Progenitor cell of endocrine pancreas (in vitro differentiated cells): Measurements from ENCODE around the gene SCAPER. TPM values are rescaled to one million over a fixed set of nuclear protein-coding genes. Genes with fewer than 3 reads are reported as not detected.

ENCODE experiments used
- DNase-seq: peaks from one replicate; pipeline ENCODE4 v3.0.0; 2021; ENCODE audit warnings: low spot score; ENCODE audit not compliant: unreplicated experiment
- H3K27ac Mint-ChIP-seq: 2 replicates; pipeline ENCODE4 v1.8.0; 2021; ENCODE audit warnings: mild to moderate bottlenecking, moderate library complexity, mixed read lengths
- H3K27me3 Mint-ChIP-seq: 2 replicates; pipeline ENCODE4 v1.8.0; 2021; ENCODE audit warnings: mixed read lengths
- H3K36me3 Mint-ChIP-seq: 2 replicates; pipeline ENCODE4 v1.8.0; 2022; ENCODE audit warnings: mixed read lengths; ENCODE audit not compliant: insufficient read depth
- H3K4me1 Mint-ChIP-seq: 2 replicates; pipeline ENCODE4 v1.8.0; 2021; ENCODE audit warnings: low read depth, mixed read lengths
- H3K4me3 Mint-ChIP-seq: 2 replicates; pipeline ENCODE4 v1.8.0; 2021; ENCODE audit warnings: low read depth, mild to moderate bottlenecking, moderate library complexity, mixed read lengths
- H3K9me3 Mint-ChIP-seq: 2 replicates; pipeline ENCODE4 v1.8.0; 2021; ENCODE audit warnings: low read depth, mixed read lengths
- total RNA-seq: library from RNA; stranded (reverse); gene quantifications from 2 replicates; pipeline ENCODE4 v1.2.1, GENCODE V29; 2021
- TF ChIP-seq, protein P1 (sequence below): fragments of 200-600 bp; sonication (generic); IDR thresholded peaks from one replicate; pipeline ENCODE4 v1.5.0; 2021; ENCODE audit warnings: antibody characterized with exemption, mild to moderate bottlenecking; ENCODE audit not compliant: unreplicated experiment

SCAPER gene
- total RNA-seq, 1 donor from 2014 or later, result 43.1 TPM

DNA sequence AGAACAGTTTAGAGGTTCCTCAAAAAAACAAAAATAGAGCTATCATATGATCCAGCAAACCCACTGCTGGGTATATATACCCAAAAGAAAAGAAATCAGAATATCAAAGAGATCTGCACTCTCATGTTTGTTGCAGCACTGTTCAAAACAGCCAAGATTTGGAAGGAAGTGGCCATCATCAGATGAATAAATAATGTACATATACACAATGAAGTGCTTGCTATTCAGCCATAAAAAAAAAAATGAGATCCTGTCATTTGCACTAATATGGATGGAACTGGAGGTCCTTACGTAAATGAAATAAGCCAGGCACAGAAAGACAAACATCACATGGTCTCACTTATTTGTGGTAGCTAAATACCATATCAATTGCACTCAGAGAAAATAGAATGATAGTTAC is 58.4 kb downstream of the SCAPER start:
- DNase-seq, result no peak

DNA sequence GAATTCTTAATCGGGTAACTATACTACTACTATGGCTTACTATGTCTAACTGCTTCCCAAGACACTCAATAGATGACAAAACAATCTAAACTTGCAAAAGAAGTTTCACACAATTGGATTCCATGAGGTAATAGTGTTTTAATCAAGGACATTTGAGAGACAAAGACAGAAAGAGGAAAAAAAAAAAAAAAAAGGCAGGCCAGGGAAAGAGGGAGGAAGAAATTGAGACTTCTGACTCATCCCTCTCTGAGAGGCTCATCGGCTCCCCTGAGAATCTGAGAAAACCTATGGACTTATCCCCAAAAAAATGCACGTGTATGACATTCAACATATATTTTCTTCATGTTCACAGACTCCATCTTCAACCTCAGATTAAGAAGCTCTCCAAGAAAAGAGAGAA is 61.0 kb downstream of the SCAPER start:
- TF ChIP-seq, protein P1, sequence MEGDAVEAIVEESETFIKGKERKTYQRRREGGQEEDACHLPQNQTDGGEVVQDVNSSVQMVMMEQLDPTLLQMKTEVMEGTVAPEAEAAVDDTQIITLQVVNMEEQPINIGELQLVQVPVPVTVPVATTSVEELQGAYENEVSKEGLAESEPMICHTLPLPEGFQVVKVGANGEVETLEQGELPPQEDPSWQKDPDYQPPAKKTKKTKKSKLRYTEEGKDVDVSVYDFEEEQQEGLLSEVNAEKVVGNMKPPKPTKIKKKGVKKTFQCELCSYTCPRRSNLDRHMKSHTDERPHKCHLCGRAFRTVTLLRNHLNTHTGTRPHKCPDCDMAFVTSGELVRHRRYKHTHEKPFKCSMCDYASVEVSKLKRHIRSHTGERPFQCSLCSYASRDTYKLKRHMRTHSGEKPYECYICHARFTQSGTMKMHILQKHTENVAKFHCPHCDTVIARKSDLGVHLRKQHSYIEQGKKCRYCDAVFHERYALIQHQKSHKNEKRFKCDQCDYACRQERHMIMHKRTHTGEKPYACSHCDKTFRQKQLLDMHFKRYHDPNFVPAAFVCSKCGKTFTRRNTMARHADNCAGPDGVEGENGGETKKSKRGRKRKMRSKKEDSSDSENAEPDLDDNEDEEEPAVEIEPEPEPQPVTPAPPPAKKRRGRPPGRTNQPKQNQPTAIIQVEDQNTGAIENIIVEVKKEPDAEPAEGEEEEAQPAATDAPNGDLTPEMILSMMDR, result no peak
- Mint-ChIP-seq H3K27me3 (no peaks in the 10 kb centered on the region), H3K9me3 (peaks cover 7% of the 10 kb centered on the region), H3K4me3 (no peak overlapping the region), H3K27ac (no peak overlapping the region), H3K4me1 (no peaks in the 10 kb centered on the region), H3K36me3 (peaks cover 9% of the 10 kb centered on the region)
- no peak for DNase-seq

More for the DNA sequence above, 58.4 kb downstream of the SCAPER start:
- Mint-ChIP-seq H3K9me3 (peaks cover 15% of the 10 kb centered on the region), H3K4me3 (no peak overlapping the region), H3K4me1 (no peaks in the 10 kb centered on the region), H3K36me3 (peaks cover 32% of the 10 kb centered on the region), H3K27ac (no peak overlapping the region), H3K27me3 (no peaks in the 10 kb centered on the region)
- TF ChIP-seq, protein P1, result no peak

DNA sequence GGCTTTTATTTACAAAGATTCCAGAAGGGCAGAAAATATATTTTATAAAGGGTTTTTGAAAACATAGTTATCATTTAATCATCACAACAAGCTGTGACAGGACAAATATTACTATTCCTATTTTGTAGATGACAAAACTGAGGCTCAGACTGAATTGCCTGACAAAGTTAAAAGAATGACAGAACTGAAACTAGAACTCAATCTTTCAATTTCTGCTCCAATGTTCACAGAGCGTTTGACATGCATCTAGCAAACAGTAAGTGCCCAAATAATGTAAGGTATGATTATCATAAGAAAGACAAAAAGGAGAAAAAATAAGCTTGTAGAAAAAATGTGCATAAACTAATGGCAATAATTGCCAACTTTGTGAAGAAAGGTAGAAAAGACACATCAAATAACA is 61.9 kb downstream of the SCAPER start:
- Mint-ChIP-seq H3K36me3 (peaks cover 7% of the 10 kb centered on the region), H3K27me3 (no peaks in the 10 kb centered on the region), H3K4me1 (no peaks in the 10 kb centered on the region)

DNA sequence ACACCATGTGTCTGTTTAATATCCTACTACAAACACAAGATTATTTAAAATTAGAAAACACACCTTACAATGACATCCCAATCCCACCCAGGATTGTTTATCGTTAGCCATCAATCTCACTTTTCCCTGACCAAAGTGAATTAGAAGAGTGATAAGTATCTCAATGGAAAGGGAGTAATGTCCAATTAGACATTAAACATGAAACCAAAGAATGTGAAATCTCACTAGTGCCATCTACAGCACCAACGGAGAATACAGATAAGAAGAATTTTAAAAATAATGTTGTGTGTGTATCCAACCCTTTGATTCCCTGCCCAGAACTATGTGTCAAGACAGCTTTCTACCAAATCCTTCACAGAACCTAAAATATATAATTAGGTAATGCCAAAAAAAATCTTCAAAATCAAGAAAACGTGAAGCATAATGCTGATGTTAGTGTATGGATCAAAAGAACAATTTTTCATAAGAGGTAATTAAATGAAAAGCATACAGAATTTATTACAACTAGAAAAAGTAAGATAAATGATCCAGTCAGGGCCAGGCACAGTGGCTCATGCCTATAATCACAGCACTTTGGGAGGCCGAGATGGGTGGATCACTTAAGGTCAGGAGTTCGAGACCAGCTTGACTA is 64.2 kb downstream of the SCAPER start:
- Mint-ChIP-seq H3K27me3 (no peaks in the 10 kb centered on the region), H3K36me3 (peaks cover 10% of the 10 kb centered on the region), H3K4me3 (no peak overlapping the region), H3K9me3 (peaks cover 14% of the 10 kb centered on the region), H3K4me1 (no peaks in the 10 kb centered on the region), H3K27ac (no peak overlapping the region)
- TF ChIP-seq, protein P1, result peak; percentile 57
- no peak for DNase-seq

More for the DNA sequence above, 61.9 kb downstream of the SCAPER start:
- no peak for DNase-seq
- TF ChIP-seq, protein P1, result no peak
- H3K4me3 Mint-ChIP-seq, result no peak overlapping the region
- H3K9me3 Mint-ChIP-seq, result peaks cover 7% of the 10 kb centered on the region
- H3K27ac Mint-ChIP-seq, result no peak overlapping the region

DNA sequence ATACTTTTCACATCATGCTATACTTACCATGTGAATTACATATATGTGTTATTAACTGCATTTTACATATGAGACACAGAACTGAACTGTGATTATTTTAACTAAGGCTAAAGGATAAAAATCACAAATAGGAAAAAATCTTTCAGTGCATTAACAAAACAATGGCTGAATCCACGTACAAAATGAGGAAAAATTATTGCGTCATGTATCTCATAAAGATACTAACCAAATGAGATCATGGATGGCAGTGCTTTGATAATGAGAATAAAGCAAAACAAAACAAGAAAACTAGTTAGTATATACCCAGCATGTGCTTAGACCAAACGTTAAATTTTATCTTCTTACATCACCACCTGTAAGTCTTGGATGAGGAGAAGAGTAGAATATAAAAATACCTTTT is 66.0 kb downstream of the SCAPER start:
- no peak overlapping the region for H3K4me3 Mint-ChIP-seq
- H3K36me3 Mint-ChIP-seq, result peaks cover 11% of the 10 kb centered on the region
- no peaks in the 10 kb centered on the region for H3K27me3 Mint-ChIP-seq
- H3K9me3 Mint-ChIP-seq, result peaks cover 16% of the 10 kb centered on the region
- TF ChIP-seq, protein P1, result no peak
- DNase-seq, result no peak
- H3K27ac Mint-ChIP-seq, result no peak overlapping the region
- H3K4me1 Mint-ChIP-seq, result no peaks in the 10 kb centered on the region
